Neural cell (in vitro differentiated cells): ENCODE data around the gene TULP4. TPM values are rescaled to one million over a fixed set of nuclear protein-coding genes. Genes with fewer than 3 reads are reported as not detected.

Source experiments
- H2AFZ ChIP-seq: fragments of 200-600, 300-800 bp; sonication (generic), shearing (Covaris generic); 2 replicates; pipeline ENCODE4 v1.6.0; 2014; ENCODE audit warnings: low read depth, mild to moderate bottlenecking, antibody characterized with exemption, low read length, moderate library complexity
- H3F3A ChIP-seq: fragments of 200-600 bp; shearing (Covaris generic); 2 replicates; pipeline ENCODE4 v1.6.1; 2016; ENCODE audit warnings: mild to moderate bottlenecking, moderate library complexity, mixed read lengths, antibody characterized with exemption, low read length; ENCODE audit not compliant: insufficient read depth, poor library complexity, severe bottlenecking
- H3K27ac ChIP-seq: fragments of 200-600, 300-800 bp; sonication (generic), shearing (Covaris generic); 2 replicates; pipeline ENCODE4 v1.5.1; 2014; ENCODE audit warnings: mild to moderate bottlenecking, low read length, moderate library complexity
- H3K27me3 ChIP-seq: fragments of 300-800, 200-600 bp; sonication (generic), shearing (Covaris generic); 2 replicates; pipeline ENCODE4 v1.6.0; 2014; ENCODE audit warnings: mild to moderate bottlenecking, low read depth, low read length, moderate library complexity; ENCODE audit not compliant: insufficient read depth
- H3K36me3 ChIP-seq: fragments of 300-800, 200-600 bp; sonication (generic), shearing (Covaris generic); 2 replicates; pipeline ENCODE4 v1.5.1; 2014; ENCODE audit warnings: mild to moderate bottlenecking, antibody characterized with exemption, low read length, moderate library complexity; ENCODE audit not compliant: insufficient read depth
- H3K4me2 ChIP-seq: fragments of 300-800, 200-600 bp; sonication (generic), shearing (Covaris generic); 2 replicates; pipeline ENCODE4 v1.6.0; 2014; ENCODE audit warnings: mild to moderate bottlenecking, low read length
- H3K4me3 ChIP-seq: fragments of 300-800, 200-600 bp; sonication (generic), shearing (Covaris generic); 2 replicates; pipeline ENCODE4 v1.5.1; 2014; ENCODE audit warnings: mild to moderate bottlenecking, low read length, moderate library complexity
- H3K79me2 ChIP-seq: fragments of 200-600 bp; shearing (Covaris generic); replicated peaks from 2 replicates; pipeline ENCODE4 v1.6.0; 2014; ENCODE audit warnings: mild to moderate bottlenecking, low read length, moderate library complexity; ENCODE audit not compliant: insufficient read depth
- H3K9ac ChIP-seq: fragments of 300-800, 200-600 bp; sonication (generic), shearing (Covaris generic); 2 replicates; pipeline ENCODE4 v1.6.1; 2016; ENCODE audit warnings: mild to moderate bottlenecking, low read length, mixed read lengths
- H3K9me2 ChIP-seq: fragments of 200-600 bp; shearing (Covaris generic); 2 replicates; pipeline ENCODE4 v1.6.1; 2016; ENCODE audit warnings: mild to moderate bottlenecking, low read length, mixed read lengths; ENCODE audit not compliant: insufficient read depth
- H3K9me3 ChIP-seq: fragments of 200-600, 300-800 bp; sonication (generic), shearing (Covaris generic); 2 replicates; pipeline ENCODE4 v1.6.1; 2016; ENCODE audit warnings: mild to moderate bottlenecking, mixed run types, low read length, moderate library complexity, mixed read lengths
- H4K20me1 ChIP-seq: fragments of 200-600 bp; shearing (Covaris generic); 2 replicates; pipeline ENCODE4 v1.6.1; 2016; ENCODE audit warnings: mild to moderate bottlenecking, mixed run types; ENCODE audit not compliant: insufficient read depth
- CTCF ChIP-seq: fragments of 450-650 bp; IDR thresholded peaks from 2 replicates; pipeline ENCODE4 v1.5.1; 2014; ENCODE audit warnings: antibody characterized with exemption, mild to moderate bottlenecking, moderate library complexity; ENCODE audit not compliant: poor library complexity, severe bottlenecking
- EP300 ChIP-seq: fragments of 450-650 bp; conservative IDR thresholded peaks from 2 replicates; pipeline ENCODE4 v1.6.1; 2014; ENCODE audit warnings: antibody characterized with exemption, mild to moderate bottlenecking, moderate library complexity; ENCODE audit not compliant: poor library complexity, severe bottlenecking
- EZH2 ChIP-seq: fragments of 200-600, 300-800 bp; shearing (Covaris generic), sonication (generic); IDR thresholded peaks from 2 replicates; pipeline ENCODE4 v1.6.1; 2014; ENCODE audit warnings: antibody characterized with exemption, low read length, borderline replicate concordance, mild to moderate bottlenecking; ENCODE audit not compliant: insufficient read depth, poor library complexity, severe bottlenecking
- POLR2AphosphoS5 ChIP-seq: IDR thresholded peaks from 2 replicates; pipeline ENCODE4 v1.6.1; 2012
- RAD21 ChIP-seq: fragments of 450-650 bp; conservative IDR thresholded peaks from 2 replicates; pipeline ENCODE4 v1.6.1; 2014; ENCODE audit warnings: antibody characterized with exemption, mild to moderate bottlenecking, moderate library complexity
- REST ChIP-seq: IDR thresholded peaks from 2 replicates; pipeline ENCODE4 v1.6.1; 2012; ENCODE audit warnings: borderline replicate concordance
- SMC3 ChIP-seq: fragments of 450-650 bp; conservative IDR thresholded peaks from 2 replicates; pipeline ENCODE4 v1.6.1; 2014; ENCODE audit warnings: antibody characterized with exemption, mild to moderate bottlenecking, moderate library complexity; ENCODE audit not compliant: poor library complexity
- polyA plus RNA-seq: library from polyadenylated mRNA; depleted of rRNA; stranded (reverse); fragments of >200 nt; gene quantifications from 2 replicates; pipeline ENCODE4 v1.2.3, GENCODE V29; 2014

TULP4 gene
- polyA plus RNA-seq, 1 donor from 2014 or later, result 30.6 TPM

GRCh38 chr6:158333094-158333493 is 20.8 kb downstream of the TULP4 start:
- Histone ChIP-seq H3K9me2 (no peaks in the 10 kb centered on the region), H3K27ac (no peak overlapping the region), H2AFZ (no peak overlapping the region), H3K9ac (no peak overlapping the region), H3K27me3 (no peaks in the 10 kb centered on the region), H3K4me3 (no peak overlapping the region), H3K4me2 (no peak overlapping the region), H3K36me3 (no peaks in the 10 kb centered on the region), H3F3A (no peaks in the 10 kb centered on the region), H4K20me1 (no peaks in the 10 kb centered on the region), H3K9me3 (no peaks in the 10 kb centered on the region), H3K79me2 (peaks cover 14% of the 10 kb centered on the region)
- TF ChIP-seq REST, result no peak
- no peak for TF ChIP-seq CTCF
- TF ChIP-seq POLR2AphosphoS5, result no peak

- Histone ChIP-seq H3K9me2 (no peaks in the 10 kb centered on the region), H3K27me3 (no peaks in the 10 kb centered on the region), H3K9ac (no peak overlapping the region), H2AFZ (no peak overlapping the region), H3F3A (no peaks in the 10 kb centered on the region), H3K27ac (no peak overlapping the region), H3K4me3 (no peak overlapping the region), H3K36me3 (no peaks in the 10 kb centered on the region), H3K9me3 (no peaks in the 10 kb centered on the region), H3K4me2 (no peak overlapping the region), H3K79me2 (peaks cover 16% of the 10 kb centered on the region), H4K20me1 (no peaks in the 10 kb centered on the region)
- TF ChIP-seq REST (no peak), POLR2AphosphoS5 (no peak), RAD21 (no peak), SMC3 (no peak), EP300 (no peak), CTCF (no peak), EZH2 (no peak)
Measured at GRCh38 chr6:158334534-158334933, 22.3 kb downstream of the TULP4 start.
